Stimulated activated CD8-positive, alpha-beta memory T cell treated with anti-CD3 and anti-CD28 coated beads, Interleukin-7, amount 100 ng/mL, for 24 hours (primary cell): ENCODE data around the gene ELF2.
"Not testable (repeated sequence)": the region's sequence is repeated elsewhere in the genome, so short reads cannot be mapped to it uniquely, and the experiment has no call there.

Experiments
- DNase-seq: peaks from one replicate; pipeline ENCODE4 v3.0.0-alpha.2; 2020; ENCODE audit warnings: low read depth

Gene ELF2

GRCh38 chr4:139018971-139019758 lies 157.9 kb downstream of the ELF2 start:
- no peak for DNase-seq

GRCh38 chr4:139018501-139018900 lies 158.5 kb downstream of the ELF2 start:
- no peak for DNase-seq

- DNase-seq, result no peak
These were observed 159.2 kb downstream of the ELF2 start for GRCh38 chr4:139017861-139018260.

- peak; percentile 12 for DNase-seq
These were observed 161.0 kb downstream of the ELF2 start for GRCh38 chr4:139015948-139016471.

GRCh38 chr4:139015269-139015947 lies 161.6 kb downstream of the ELF2 start, which contains the start of gene NOCT:
Gene NOCT (plus strand): TSS chr4:139015781. CDS start chr4:139015982, 201 bp downstream.
- peak; percentile 82 for DNase-seq

GRCh38 chr4:139014371-139015268 lies 162.4 kb downstream of the ELF2 start:
- DNase-seq, result no peak

- no peak for DNase-seq
These were observed 165.6 kb downstream of the ELF2 start for GRCh38 chr4:139011225-139011950.

GRCh38 chr4:139009702-139010101 lies 167.3 kb downstream of the ELF2 start:
- no peak for DNase-seq

- DNase-seq, result not testable (repeated sequence)
These were observed 168.7 kb downstream of the ELF2 start for GRCh38 chr4:139008278-139008677.

- no peak for DNase-seq
These were observed 169.4 kb downstream of the ELF2 start for GRCh38 chr4:139007640-139008039.
